ENCODE results near the gene TCEANC.
"Not testable (repeated sequence)": the region's sequence is repeated elsewhere in the genome, so short reads cannot be mapped to it uniquely, and the experiment has no call there.

TCEANC gene

GRCh38 chrX:13655674-13656073, 2.7 kb downstream of the TCEANC start:
- Histone ChIP-seq H3K4me3 (ENCODE audit: low read depth, low read length) (no peak overlapping the region), H3K4me1 (ENCODE audit: control insufficient read depth, insufficient read depth, low read length) (peaks cover 10% of the 10 kb centered on the region), H3K27ac (ENCODE audit: low read depth, low read length) (no peak overlapping the region), H3K36me3 (ENCODE audit: control insufficient read depth, insufficient read depth, low read length) (no peaks in the 10 kb centered on the region), H3K27me3 (ENCODE audit: control insufficient read depth, insufficient read depth, low read length) (no peaks in the 10 kb centered on the region; the same call in none of the 2 replicates), H3K9ac (ENCODE audit: low read depth, low read length) (no peak overlapping the region), H3K9me3 (ENCODE audit: control insufficient read depth, insufficient read depth, low read length) (no peaks in the 10 kb centered on the region)

- peaks cover 7% of the 10 kb centered on the region for H3K4me1 ChIP-seq (ENCODE audit: control insufficient read depth, insufficient read depth, low read length)
- no peak overlapping the region for H3K9ac ChIP-seq (ENCODE audit: low read depth, low read length)
- no peaks in the 10 kb centered on the region for H3K9me3 ChIP-seq (ENCODE audit: control insufficient read depth, insufficient read depth, low read length)
- H3K4me3 ChIP-seq (ENCODE audit: low read depth, low read length) = no peak overlapping the region
- H3K27me3 ChIP-seq (ENCODE audit: control insufficient read depth, insufficient read depth, low read length) = no peaks in the 10 kb centered on the region
- no peak overlapping the region for H3K27ac ChIP-seq (ENCODE audit: low read depth, low read length)
- peaks cover 10% of the 10 kb centered on the region for H3K36me3 ChIP-seq (ENCODE audit: control insufficient read depth, insufficient read depth, low read length)
Observed at GRCh38 chrX:13658602-13659001, 5.7 kb downstream of the TCEANC start.

- H3K27ac ChIP-seq (ENCODE audit: low read depth, low read length) = no peak overlapping the region
- no peak overlapping the region for H3K4me3 ChIP-seq (ENCODE audit: low read depth, low read length)
- no peak overlapping the region for H3K9ac ChIP-seq (ENCODE audit: low read depth, low read length)
- no peaks in the 10 kb centered on the region for H3K27me3 ChIP-seq (ENCODE audit: control insufficient read depth, insufficient read depth, low read length)
- H3K36me3 ChIP-seq (ENCODE audit: control insufficient read depth, insufficient read depth, low read length) = peaks cover 13% of the 10 kb centered on the region
- H3K4me1 ChIP-seq (ENCODE audit: control insufficient read depth, insufficient read depth, low read length) = peaks cover 7% of the 10 kb centered on the region
- H3K9me3 ChIP-seq (ENCODE audit: control insufficient read depth, insufficient read depth, low read length) = no peaks in the 10 kb centered on the region
Observed at GRCh38 chrX:13659063-13659462, 6.1 kb downstream of the TCEANC start.

GRCh38 chrX:13661735-13662288, 8.9 kb downstream of the TCEANC start:
- Histone ChIP-seq H3K36me3 (ENCODE audit: control insufficient read depth, insufficient read depth, low read length) (peaks cover 13% of the 10 kb centered on the region), H3K27ac (ENCODE audit: low read depth, low read length) (no peak overlapping the region), H3K4me1 (ENCODE audit: control insufficient read depth, insufficient read depth, low read length) (peaks cover 7% of the 10 kb centered on the region), H3K9me3 (ENCODE audit: control insufficient read depth, insufficient read depth, low read length) (no peaks in the 10 kb centered on the region), H3K9ac (ENCODE audit: low read depth, low read length) (no peak overlapping the region), H3K4me3 (ENCODE audit: low read depth, low read length) (no peak overlapping the region), H3K27me3 (ENCODE audit: control insufficient read depth, insufficient read depth, low read length) (no peaks in the 10 kb centered on the region)

- Histone ChIP-seq H3K4me3 (ENCODE audit: low read depth, low read length) (no peak overlapping the region), H3K4me1 (ENCODE audit: control insufficient read depth, insufficient read depth, low read length) (peaks cover 7% of the 10 kb centered on the region), H3K9me3 (ENCODE audit: control insufficient read depth, insufficient read depth, low read length) (no peaks in the 10 kb centered on the region), H3K27me3 (ENCODE audit: control insufficient read depth, insufficient read depth, low read length) (no peaks in the 10 kb centered on the region), H3K9ac (ENCODE audit: low read depth, low read length) (no peak overlapping the region), H3K27ac (ENCODE audit: low read depth, low read length) (no peak overlapping the region), H3K36me3 (ENCODE audit: control insufficient read depth, insufficient read depth, low read length) (peaks cover 13% of the 10 kb centered on the region)
Observed at GRCh38 chrX:13662355-13662791, 9.4 kb downstream of the TCEANC start.

- Histone ChIP-seq H3K36me3 (ENCODE audit: control insufficient read depth, insufficient read depth, low read length) (peaks cover 13% of the 10 kb centered on the region), H3K9ac (ENCODE audit: low read depth, low read length) (no peak overlapping the region), H3K27me3 (ENCODE audit: control insufficient read depth, insufficient read depth, low read length) (no peaks in the 10 kb centered on the region), H3K9me3 (ENCODE audit: control insufficient read depth, insufficient read depth, low read length) (no peaks in the 10 kb centered on the region), H3K4me3 (ENCODE audit: low read depth, low read length) (no peak overlapping the region), H3K4me1 (ENCODE audit: control insufficient read depth, insufficient read depth, low read length) (peaks cover 3% of the 10 kb centered on the region), H3K27ac (ENCODE audit: low read depth, low read length) (no peak overlapping the region)
Observed at GRCh38 chrX:13664020-13664419, 11.1 kb downstream of the TCEANC start.

GRCh38 chrX:13666836-13667235, 13.9 kb downstream of the TCEANC start:
- H3K27ac ChIP-seq (ENCODE audit: low read depth, low read length) = no peak overlapping the region
- no peak overlapping the region for H3K9ac ChIP-seq (ENCODE audit: low read depth, low read length)
- H3K9me3 ChIP-seq (ENCODE audit: control insufficient read depth, insufficient read depth, low read length) = no peaks in the 10 kb centered on the region
- H3K4me3 ChIP-seq (ENCODE audit: low read depth, low read length) = no peak overlapping the region
- H3K4me1 ChIP-seq (ENCODE audit: control insufficient read depth, insufficient read depth, low read length) = no peaks in the 10 kb centered on the region
- H3K27me3 ChIP-seq (ENCODE audit: control insufficient read depth, insufficient read depth, low read length) = no peaks in the 10 kb centered on the region
- H3K36me3 ChIP-seq (ENCODE audit: control insufficient read depth, insufficient read depth, low read length) = peaks cover 13% of the 10 kb centered on the region

- H3K9ac ChIP-seq (ENCODE audit: low read depth, low read length) = no peak overlapping the region
- H3K27ac ChIP-seq (ENCODE audit: low read depth, low read length) = no peak overlapping the region
- no peak overlapping the region for H3K4me3 ChIP-seq (ENCODE audit: low read depth, low read length)
- no peaks in the 10 kb centered on the region for H3K9me3 ChIP-seq (ENCODE audit: control insufficient read depth, insufficient read depth, low read length)
- peaks cover 9% of the 10 kb centered on the region for H3K36me3 ChIP-seq (ENCODE audit: control insufficient read depth, insufficient read depth, low read length)
- H3K4me1 ChIP-seq (ENCODE audit: control insufficient read depth, insufficient read depth, low read length) = no peaks in the 10 kb centered on the region
- no peaks in the 10 kb centered on the region for H3K27me3 ChIP-seq (ENCODE audit: control insufficient read depth, insufficient read depth, low read length)
Observed at GRCh38 chrX:13667919-13668318, 15.0 kb downstream of the TCEANC start.

- H3K9ac ChIP-seq (ENCODE audit: low read depth, low read length) = no peak overlapping the region
Observed at GRCh38 chrX:13669246-13669737, 16.4 kb downstream of the TCEANC start.

GRCh38 chrX:13669755-13670154, 16.8 kb downstream of the TCEANC start:
- H3K36me3 ChIP-seq (ENCODE audit: control insufficient read depth, insufficient read depth, low read length); H3K27me3 ChIP-seq (ENCODE audit: control insufficient read depth, insufficient read depth, low read length); H3K9ac ChIP-seq (ENCODE audit: low read depth, low read length); H3K4me3 ChIP-seq (ENCODE audit: low read depth, low read length); H3K4me1 ChIP-seq (ENCODE audit: control insufficient read depth, insufficient read depth, low read length); H3K9me3 ChIP-seq (ENCODE audit: control insufficient read depth, insufficient read depth, low read length); H3K27ac ChIP-seq (ENCODE audit: low read depth, low read length): not testable (repeated sequence)

More at GRCh38 chrX:13669246-13669737, 16.4 kb downstream of the TCEANC start:
- H3K4me3 ChIP-seq (ENCODE audit: low read depth, low read length) = no peak overlapping the region
- H3K36me3 ChIP-seq (ENCODE audit: control insufficient read depth, insufficient read depth, low read length) = no peaks in the 10 kb centered on the region
- H3K4me1 ChIP-seq (ENCODE audit: control insufficient read depth, insufficient read depth, low read length) = no peaks in the 10 kb centered on the region
- H3K27ac ChIP-seq (ENCODE audit: low read depth, low read length) = no peak overlapping the region
- no peaks in the 10 kb centered on the region for H3K27me3 ChIP-seq (ENCODE audit: control insufficient read depth, insufficient read depth, low read length)
- H3K9me3 ChIP-seq (ENCODE audit: control insufficient read depth, insufficient read depth, low read length) = no peaks in the 10 kb centered on the region

- no peak overlapping the region for H3K4me3 ChIP-seq (ENCODE audit: low read depth, low read length)
- no peak overlapping the region for H3K27ac ChIP-seq (ENCODE audit: low read depth, low read length)
- no peaks in the 10 kb centered on the region for H3K9me3 ChIP-seq (ENCODE audit: control insufficient read depth, insufficient read depth, low read length)
- no peaks in the 10 kb centered on the region for H3K27me3 ChIP-seq (ENCODE audit: control insufficient read depth, insufficient read depth, low read length)
- H3K36me3 ChIP-seq (ENCODE audit: control insufficient read depth, insufficient read depth, low read length) = no peaks in the 10 kb centered on the region
- H3K4me1 ChIP-seq (ENCODE audit: control insufficient read depth, insufficient read depth, low read length) = no peaks in the 10 kb centered on the region
- no peak overlapping the region for H3K9ac ChIP-seq (ENCODE audit: low read depth, low read length)
Observed at GRCh38 chrX:13670197-13670596, 17.3 kb downstream of the TCEANC start.
